ENCODE measurements around the gene MGARP. TPM values are rescaled to one million over a fixed set of nuclear protein-coding genes. Genes with fewer than 3 reads are reported as not detected.

MGARP gene
- total RNA-seq, 1 donor = 7.6 TPM

DNA sequence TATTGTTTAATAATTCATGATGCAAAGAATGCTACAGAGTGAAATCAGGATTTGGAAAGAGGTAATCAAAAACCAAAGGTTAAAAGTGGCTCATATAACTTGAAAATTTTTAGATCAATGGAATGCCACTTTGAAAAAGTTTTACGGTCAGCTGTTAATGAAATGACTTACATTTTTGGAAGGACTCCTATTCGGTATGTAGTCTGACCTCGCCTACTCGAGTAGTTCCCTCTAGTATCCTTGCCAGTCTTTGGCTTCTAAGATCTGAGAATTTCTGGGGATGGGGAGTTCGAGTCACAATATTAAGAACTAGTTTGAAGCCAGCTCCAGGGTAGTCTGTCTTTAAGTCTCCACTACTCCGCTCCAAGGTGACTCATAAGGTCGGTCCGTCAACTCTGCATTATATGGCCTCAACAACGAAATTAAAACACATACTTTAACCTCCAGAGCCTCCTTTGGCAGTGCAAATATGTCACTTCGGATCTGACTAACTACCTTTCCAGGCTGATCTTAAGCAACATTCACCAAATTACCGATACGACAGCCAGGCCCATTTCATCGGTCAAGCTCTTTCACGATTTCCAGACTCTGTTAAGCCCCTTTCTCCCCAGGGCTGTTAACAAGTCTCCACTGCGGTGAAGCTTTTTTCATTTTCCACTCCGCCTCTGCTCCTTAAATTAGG, 20.5 kb upstream of the MGARP start:
- peak; percentile 81 for DNase-seq (ENCODE audit: insufficient read length, low spot score, missing footprints)
- peak overlapping the region; percentile 95 for H3K4me3 ChIP-seq (ENCODE audit: insufficient read depth, low read length)
- TF ChIP-seq, protein P1, sequence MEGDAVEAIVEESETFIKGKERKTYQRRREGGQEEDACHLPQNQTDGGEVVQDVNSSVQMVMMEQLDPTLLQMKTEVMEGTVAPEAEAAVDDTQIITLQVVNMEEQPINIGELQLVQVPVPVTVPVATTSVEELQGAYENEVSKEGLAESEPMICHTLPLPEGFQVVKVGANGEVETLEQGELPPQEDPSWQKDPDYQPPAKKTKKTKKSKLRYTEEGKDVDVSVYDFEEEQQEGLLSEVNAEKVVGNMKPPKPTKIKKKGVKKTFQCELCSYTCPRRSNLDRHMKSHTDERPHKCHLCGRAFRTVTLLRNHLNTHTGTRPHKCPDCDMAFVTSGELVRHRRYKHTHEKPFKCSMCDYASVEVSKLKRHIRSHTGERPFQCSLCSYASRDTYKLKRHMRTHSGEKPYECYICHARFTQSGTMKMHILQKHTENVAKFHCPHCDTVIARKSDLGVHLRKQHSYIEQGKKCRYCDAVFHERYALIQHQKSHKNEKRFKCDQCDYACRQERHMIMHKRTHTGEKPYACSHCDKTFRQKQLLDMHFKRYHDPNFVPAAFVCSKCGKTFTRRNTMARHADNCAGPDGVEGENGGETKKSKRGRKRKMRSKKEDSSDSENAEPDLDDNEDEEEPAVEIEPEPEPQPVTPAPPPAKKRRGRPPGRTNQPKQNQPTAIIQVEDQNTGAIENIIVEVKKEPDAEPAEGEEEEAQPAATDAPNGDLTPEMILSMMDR (IDR thresholded peaks at IDR 0.05; ENCODE audit: extremely low read depth, low read depth, low read length) = no peak

GRCh38 chr4:139299536-139299935, 19.5 kb upstream of the MGARP start:
- Histone ChIP-seq H3K4me2 (ENCODE audit: insufficient read depth, low read length) (peak overlapping the region; percentile 91), H4K20me1 (ENCODE audit: insufficient read depth, low read length) (peaks cover 16% of the 10 kb centered on the region), H3K4me3 (ENCODE audit: insufficient read depth, low read length) (peak overlapping the region; percentile 95), H3K27ac (ENCODE audit: low read depth, low read length) (peak overlapping the region; percentile 82), H3K4me1 (ENCODE audit: insufficient read depth, low read length) (peaks cover 33% of the 10 kb centered on the region), H3K36me3 (ENCODE audit: insufficient read depth, low read length) (peaks cover 5% of the 10 kb centered on the region), H3K79me2 (ENCODE audit: insufficient read depth, low read length) (peaks cover 50% of the 10 kb centered on the region), H2AFZ (ENCODE audit: low read length) (no peak overlapping the region), H3K9me3 (ENCODE audit: low read depth, low read length) (no peaks in the 10 kb centered on the region), H3K27me3 (ENCODE audit: insufficient read depth, low read length) (no peaks in the 10 kb centered on the region)
- DNase-seq (ENCODE audit: insufficient read length, low spot score, missing footprints) = peak; percentile 59
- TF ChIP-seq, protein P1 (IDR thresholded peaks at IDR 0.05; ENCODE audit: extremely low read depth, low read depth, low read length) = no peak

More for the DNA sequence above, 20.5 kb upstream of the MGARP start:
- peaks cover 9% of the 10 kb centered on the region for H3K36me3 ChIP-seq (ENCODE audit: insufficient read depth, low read length)
- no peaks in the 10 kb centered on the region for H3K9me3 ChIP-seq (ENCODE audit: low read depth, low read length)
- H3K27me3 ChIP-seq (ENCODE audit: insufficient read depth, low read length) = no peaks in the 10 kb centered on the region
- H3K4me2 ChIP-seq (ENCODE audit: insufficient read depth, low read length) = peak overlapping the region; percentile 91
- peak overlapping the region; percentile 85 for H2AFZ ChIP-seq (ENCODE audit: low read length)
- H3K79me2 ChIP-seq (ENCODE audit: insufficient read depth, low read length) = peaks cover 52% of the 10 kb centered on the region
- H4K20me1 ChIP-seq (ENCODE audit: insufficient read depth, low read length) = peaks cover 22% of the 10 kb centered on the region
- H3K4me1 ChIP-seq (ENCODE audit: insufficient read depth, low read length) = peaks cover 33% of the 10 kb centered on the region
- H3K27ac ChIP-seq (ENCODE audit: low read depth, low read length) = peak overlapping the region; percentile 82

DNA sequence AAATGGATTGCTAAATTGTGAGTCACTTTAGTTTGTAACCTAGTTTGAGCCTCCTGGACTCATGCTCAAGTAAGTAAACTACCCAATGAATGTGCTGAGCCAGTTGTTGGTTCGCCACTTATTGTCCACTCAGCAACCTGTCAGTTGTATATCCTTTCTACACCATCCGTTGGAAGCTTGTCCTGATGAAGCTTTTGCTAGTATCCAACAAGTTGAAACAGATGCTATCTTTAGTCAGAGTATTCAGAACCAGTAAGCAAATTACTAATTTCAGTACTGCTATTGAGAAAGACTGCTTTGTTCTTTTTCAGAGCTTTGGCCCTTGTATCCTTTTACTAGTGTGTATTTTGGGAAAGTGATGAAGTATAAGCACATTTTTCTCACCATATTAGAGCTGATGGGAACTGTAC, 17.0 kb upstream of the MGARP start:
- H3K4me2 ChIP-seq (ENCODE audit: insufficient read depth, low read length) = no peak overlapping the region
- TF ChIP-seq, protein P1 (IDR thresholded peaks at IDR 0.05; ENCODE audit: extremely low read depth, low read depth, low read length) = no peak
- peaks cover 16% of the 10 kb centered on the region for H3K36me3 ChIP-seq (ENCODE audit: insufficient read depth, low read length)
- peaks cover 28% of the 10 kb centered on the region for H3K79me2 ChIP-seq (ENCODE audit: insufficient read depth, low read length)
- no peak overlapping the region for H2AFZ ChIP-seq (ENCODE audit: low read length)
- no peak overlapping the region for H3K27ac ChIP-seq (ENCODE audit: low read depth, low read length)
- no peak overlapping the region for H3K4me3 ChIP-seq (ENCODE audit: insufficient read depth, low read length)
- DNase-seq (ENCODE audit: insufficient read length, low spot score, missing footprints) = no peak
- peaks cover 2% of the 10 kb centered on the region for H4K20me1 ChIP-seq (ENCODE audit: insufficient read depth, low read length)
- H3K4me1 ChIP-seq (ENCODE audit: insufficient read depth, low read length) = peaks cover 29% of the 10 kb centered on the region
- H3K27me3 ChIP-seq (ENCODE audit: insufficient read depth, low read length) = no peaks in the 10 kb centered on the region
- H3K9me3 ChIP-seq (ENCODE audit: low read depth, low read length) = no peaks in the 10 kb centered on the region

GRCh38 chr4:139295942-139296299, 15.9 kb upstream of the MGARP start:
- no peaks in the 10 kb centered on the region for H3K27me3 ChIP-seq (ENCODE audit: insufficient read depth, low read length)
- H2AFZ ChIP-seq (ENCODE audit: low read length) = peak overlapping the region; percentile 93
- peaks cover 24% of the 10 kb centered on the region for H3K36me3 ChIP-seq (ENCODE audit: insufficient read depth, low read length)
- H3K4me3 ChIP-seq (ENCODE audit: insufficient read depth, low read length) = peak overlapping the region; percentile 92
- peak overlapping the region; percentile 87 for H3K4me2 ChIP-seq (ENCODE audit: insufficient read depth, low read length)
- peaks cover 28% of the 10 kb centered on the region for H3K4me1 ChIP-seq (ENCODE audit: insufficient read depth, low read length)
- no peak for DNase-seq (ENCODE audit: insufficient read length, low spot score, missing footprints)
- TF ChIP-seq, protein P1 (IDR thresholded peaks at IDR 0.05; ENCODE audit: extremely low read depth, low read depth, low read length) = no peak
- no peaks in the 10 kb centered on the region for H4K20me1 ChIP-seq (ENCODE audit: insufficient read depth, low read length)
- no peaks in the 10 kb centered on the region for H3K9me3 ChIP-seq (ENCODE audit: low read depth, low read length)
- H3K27ac ChIP-seq (ENCODE audit: low read depth, low read length) = peak overlapping the region; percentile 86
- H3K79me2 ChIP-seq (ENCODE audit: insufficient read depth, low read length) = peaks cover 21% of the 10 kb centered on the region
